T-cell (primary cell): ENCODE measurements around the gene DHX35. TPM values are rescaled to one million over a fixed set of nuclear protein-coding genes. Genes with fewer than 3 reads are reported as not detected.

ENCODE experiments used
- ATAC-seq, 4 experiments: fragments of 200-7000 bp in 3 of 4; fragments of 150-1000 bp in 1 of 4; cut with Tn5 transposase; replicated peaks in 1 of 4; 1 replicate in 3 of 4; 2 replicates in 1 of 4; pipeline ENCODE4 v1.10.0; 2021; ENCODE audit warnings: moderate library complexity in 3 of 4, mild to moderate bottlenecking in 2 of 4, moderate number of reproducible peaks in 1 of 4
- CTCF ChIA-PET, 2 donors: fragments of 300-600 bp; sonication (Branson Sonifier 250); formaldehyde crosslinking; loops; one replicate each; lab custom pipeline; 2022; ENCODE audit warnings: antibody characterized with exemption in 2 of 2; lab: Charles Lee
- POLR2A ChIA-PET, 2 donors: fragments of 300-600 bp; sonication (Branson Sonifier 250); formaldehyde crosslinking; loops; one replicate each; lab custom pipeline; 2022; ENCODE audit warnings: antibody characterized with exemption in 2 of 2; lab: Charles Lee
- DNase-seq, 35 experiments: peaks; one replicate each; pipeline versions ENCODE4 v3.0.0 to v3.0.0-alpha.2; 2013 to 2023
- H3K27ac ChIP-seq: one replicate; pipeline ENCODE4 v1.5.1; 2013; ENCODE audit warnings: low read length
- H3K27me3 ChIP-seq, 2 experiments: replicated peaks in 1 of 2; 1 replicate in 1 of 2; 2 replicates in 1 of 2; pipeline versions ENCODE4 v1.6.1 to v1.7.0; 2013; ENCODE audit warnings: low read length in 1 of 2, mixed read lengths in 1 of 2; ENCODE audit not compliant: control insufficient read depth in 2 of 2, insufficient read depth in 2 of 2; ENCODE audit errors: extremely low read depth in 1 of 2
- H3K36me3 ChIP-seq, 2 donors: 1 replicate in 1 of 2; 2 replicates in 1 of 2; pipeline versions ENCODE4 v1.6.1 to v1.7.0; 2013; ENCODE audit warnings: low read length in 1 of 2; ENCODE audit not compliant: control insufficient read depth in 2 of 2, insufficient read depth in 1 of 2; ENCODE audit errors: extremely low read depth in 1 of 2
- H3K4me1 ChIP-seq, 2 experiments: 1 replicate in 1 of 2; 2 replicates in 1 of 2; pipeline versions ENCODE4 v1.6.1 to v1.7.0; 2013; ENCODE audit warnings: low read length in 2 of 2, mixed read lengths in 1 of 2; ENCODE audit not compliant: insufficient read depth in 2 of 2, control insufficient read depth in 1 of 2; ENCODE audit errors: extremely low read depth in 1 of 2
- H3K4me3 ChIP-seq, 2 donors: 1 replicate in 1 of 2; 2 replicates in 1 of 2; pipeline versions ENCODE4 v1.5.1 to v1.7.0; 2013; ENCODE audit warnings: mild to moderate bottlenecking in 2 of 2, low read length in 1 of 2, moderate library complexity in 1 of 2; ENCODE audit not compliant: control insufficient read depth in 1 of 2; ENCODE audit errors: extremely low read depth in 1 of 2
- H3K9me3 ChIP-seq: 2 replicates; pipeline ENCODE4 v1.7.0; 2013
- H3K27ac Mint-ChIP-seq, 2 donors: one replicate each; pipeline ENCODE4 v1.8.0; 2020 to 2021; ENCODE audit warnings: mild to moderate bottlenecking in 2 of 2, mixed read lengths in 2 of 2
- H3K27me3 Mint-ChIP-seq, 2 donors: one replicate each; pipeline ENCODE4 v1.8.0; 2021 to 2022; ENCODE audit warnings: mixed read lengths in 2 of 2
- H3K36me3 Mint-ChIP-seq: one replicate; pipeline ENCODE4 v1.8.0; 2021; ENCODE audit warnings: mixed read lengths
- H3K4me1 Mint-ChIP-seq, 3 donors: one replicate each; pipeline ENCODE4 v1.8.0; 2020 to 2022; ENCODE audit warnings: mixed read lengths in 3 of 3, mild to moderate bottlenecking in 1 of 3
- H3K4me3 Mint-ChIP-seq, 3 donors: one replicate each; pipeline ENCODE4 v1.8.0; 2020 to 2022; ENCODE audit warnings: mild to moderate bottlenecking in 3 of 3, mixed read lengths in 3 of 3, moderate library complexity in 3 of 3
- H3K9me3 Mint-ChIP-seq, 3 donors: one replicate each; pipeline ENCODE4 v1.8.0; 2020 to 2022; ENCODE audit warnings: mixed read lengths in 3 of 3
- WGBS: methylation state at CpG from one replicate; pipeline ENCODE4 v1.1.5; 2013; ENCODE audit warnings: missing lambda C conversion rate; ENCODE audit not compliant: insufficient coverage; 5-methylcytosine and 5-hydroxymethylcytosine counted together
- total RNA-seq, 35 experiments: library from RNA in 6 of 35; stranded (reverse) in 6 of 35; fragments of 120-200 nt in 1 of 35; gene quantifications; one replicate each; pipeline versions ENCODE4 v1.2.1 to v1.2.4 and lab custom pipeline; 2013 to 2026

Gene DHX35
- total RNA-seq, 5 donors from 2014 or later (not counting 1 experiment from before 2014, with no cell fraction given): 8.6 to 11.5 (median 11.2) TPM

GRCh38 chr20:38997622-38998021 lies 35.5 kb downstream of the DHX35 start:
- 13% methylated on average over 6 of the region's 8 CpGs for WGBS
- ChIA-PET CTCF (no interaction called here), POLR2A (interaction anchor here in 1 of 2 donors (0.6 kb wide), 1 partner anchor 29 kb away, joined by 3 read pairs; no protein-coding TSS in a partner anchor)
- Histone ChIP-seq H3K4me1 (peaks cover 0 to 9% of the 10 kb centered on the region in 2 experiments), H3K36me3 (peaks cover 15 to 39% of the 10 kb centered on the region in 2 donors), H3K9me3 (no peaks in the 10 kb centered on the region), H3K27ac (no peak overlapping the region), H3K4me3 (no peak overlapping the region), H3K27me3 (no peaks in the 10 kb centered on the region)
- no peaks in the 10 kb centered on the region for H3K9me3 Mint-ChIP-seq
- no peaks in the 10 kb centered on the region for H3K27me3 Mint-ChIP-seq
- peaks cover 54% of the 10 kb centered on the region for H3K36me3 Mint-ChIP-seq
- peak overlapping the region; percentile 46 to 73 for H3K27ac Mint-ChIP-seq
- peaks cover 12% of the 10 kb centered on the region in 3 donors for H3K4me1 Mint-ChIP-seq
- ATAC-seq: peak in 2 of 4 experiments; percentile 33 to 35
- no peak overlapping the region for H3K4me3 Mint-ChIP-seq
- peak in 4 of 35 experiments; percentile 1 to 16 (median 5) for DNase-seq

GRCh38 chr20:38999217-38999616 lies 37.1 kb downstream of the DHX35 start:
- ATAC-seq: no peak
- Histone ChIP-seq H3K36me3 (peaks cover 15 to 47% of the 10 kb centered on the region in 2 donors), H3K4me3 (no peak overlapping the region), H3K27me3 (no peaks in the 10 kb centered on the region), H3K9me3 (no peaks in the 10 kb centered on the region), H3K4me1 (peaks cover 0 to 12% of the 10 kb centered on the region in 2 experiments), H3K27ac (no peak overlapping the region)
- ChIA-PET POLR2A (no interaction called here), CTCF (no interaction called here)
- Mint-ChIP-seq H3K36me3 (peaks cover 64% of the 10 kb centered on the region), H3K4me3 (no peak overlapping the region), H3K9me3 (no peaks in the 10 kb centered on the region), H3K4me1 (peaks cover 18 to 23% (median 20%) of the 10 kb centered on the region in 3 donors), H3K27me3 (no peaks in the 10 kb centered on the region), H3K27ac (no peak overlapping the region)
- DNase-seq: no peak
- WGBS: 87% methylated on average over 3 of the region's 3 CpGs

- no peak overlapping the region for H3K4me3 Mint-ChIP-seq
- no peaks in the 10 kb centered on the region for H3K9me3 Mint-ChIP-seq
- H3K27me3 Mint-ChIP-seq: no peaks in the 10 kb centered on the region
- ATAC-seq: no peak
- ChIA-PET CTCF (interaction anchor here in 1 of 2 donors (0.5 kb wide), 1 partner anchor 36 kb away, joined by 3 read pairs; no protein-coding TSS in a partner anchor), POLR2A (no interaction called here)
- peaks cover 62% of the 10 kb centered on the region for H3K36me3 Mint-ChIP-seq
- H3K4me1 Mint-ChIP-seq: peaks cover 24 to 29% (median 28%) of the 10 kb centered on the region in 3 donors
- H3K9me3 ChIP-seq: no peaks in the 10 kb centered on the region
- no peak overlapping the region for H3K4me3 ChIP-seq
- H3K36me3 ChIP-seq: peaks cover 19 to 49% of the 10 kb centered on the region in 2 donors
- peaks cover 0 to 17% of the 10 kb centered on the region in 2 experiments for H3K4me1 ChIP-seq
- DNase-seq: no peak
- H3K27ac ChIP-seq: no peak overlapping the region
- WGBS: 100% methylated on average over 1 of the region's 6 CpGs
- H3K27ac Mint-ChIP-seq: no peak overlapping the region
- H3K27me3 ChIP-seq: no peaks in the 10 kb centered on the region
These were observed 38.1 kb downstream of the DHX35 start for GRCh38 chr20:38999965-39000910.

- peaks cover 70% of the 10 kb centered on the region for H3K36me3 Mint-ChIP-seq
- Histone ChIP-seq H3K36me3 (peaks cover 21 to 70% of the 10 kb centered on the region in 2 donors), H3K4me3 (no peak overlapping the region), H3K27ac (no peak overlapping the region), H3K4me1 (peaks cover 0 to 12% of the 10 kb centered on the region in 2 experiments), H3K9me3 (no peaks in the 10 kb centered on the region), H3K27me3 (no peaks in the 10 kb centered on the region)
- H3K4me3 Mint-ChIP-seq: peak overlapping the region in 1 of 3 donors; percentile 30
- H3K9me3 Mint-ChIP-seq: no peaks in the 10 kb centered on the region
- peaks cover 23 to 38% (median 36%) of the 10 kb centered on the region in 3 donors for H3K4me1 Mint-ChIP-seq
- 0% methylated on average over 1 of the region's 1 CpG for WGBS
- DNase-seq (peak in 27 of 35 experiments; percentile 6 to 58 (median 25)), ATAC-seq (peak; percentile 51 to 93 (median 82))
- POLR2A ChIA-PET: interaction anchor here in 1 of 2 donors (0.7 kb wide), 1 partner anchor 198 kb away, joined by 4 read pairs; no protein-coding TSS in a partner anchor
- CTCF ChIA-PET: interaction anchor here (0.5 to 1.1 kb wide), 3 partner anchors 9 to 48 kb away, joined by 3 to 5 read pairs (median 4); no protein-coding TSS in a partner anchor
- H3K27me3 Mint-ChIP-seq: no peaks in the 10 kb centered on the region
- H3K27ac Mint-ChIP-seq: peak overlapping the region; percentile 77 to 78
These were observed 42.4 kb downstream of the DHX35 start for GRCh38 chr20:39004508-39004907.

GRCh38 chr20:39009348-39009747 lies 47.2 kb downstream of the DHX35 start:
- Histone ChIP-seq H3K4me3 (no peak overlapping the region), H3K27ac (no peak overlapping the region), H3K9me3 (no peaks in the 10 kb centered on the region), H3K27me3 (no peaks in the 10 kb centered on the region), H3K36me3 (peaks cover 8 to 75% of the 10 kb centered on the region in 2 donors), H3K4me1 (peaks cover 0 to 9% of the 10 kb centered on the region in 2 experiments)
- Mint-ChIP-seq H3K36me3 (peaks cover 63% of the 10 kb centered on the region), H3K9me3 (no peaks in the 10 kb centered on the region), H3K4me3 (no peak overlapping the region), H3K4me1 (peaks cover 17 to 30% (median 26%) of the 10 kb centered on the region in 3 donors), H3K27me3 (no peaks in the 10 kb centered on the region), H3K27ac (no peak overlapping the region)
- ATAC-seq (no peak), DNase-seq (no peak)
- WGBS: no CpG with 5 or more reads among the region's 1 CpG
- CTCF ChIA-PET: no interaction called here
- POLR2A ChIA-PET: no interaction called here

- Mint-ChIP-seq H3K9me3 (no peaks in the 10 kb centered on the region), H3K36me3 (peaks cover 69% of the 10 kb centered on the region)
- DNase-seq: no peak
These were observed 48.4 kb downstream of the DHX35 start for GRCh38 chr20:39010496-39010895.

More at GRCh38 chr20:39010496-39010895, 48.4 kb downstream of the DHX35 start:
- peaks cover 0 to 4% of the 10 kb centered on the region in 2 experiments for H3K4me1 ChIP-seq
- H3K27me3 ChIP-seq: no peaks in the 10 kb centered on the region
- no peaks in the 10 kb centered on the region for H3K27me3 Mint-ChIP-seq
- ChIA-PET POLR2A (interaction anchor here in 1 of 2 donors (0.7 kb wide), 1 partner anchor 53 kb away, joined by 3 read pairs; no protein-coding TSS in a partner anchor), CTCF (no interaction called here)
- ATAC-seq: no peak
- no peak overlapping the region for H3K27ac Mint-ChIP-seq
- no peak overlapping the region for H3K27ac ChIP-seq
- H3K4me3 ChIP-seq: no peak overlapping the region
- H3K4me3 Mint-ChIP-seq: no peak overlapping the region
- peaks cover 5 to 80% of the 10 kb centered on the region in 2 donors for H3K36me3 ChIP-seq
- peaks cover 12 to 21% (median 21%) of the 10 kb centered on the region in 3 donors for H3K4me1 Mint-ChIP-seq
- WGBS: no CpG with 5 or more reads among the region's 1 CpG
- no peaks in the 10 kb centered on the region for H3K9me3 ChIP-seq
